MCF 10A (cell line): ENCODE data around the gene GMDS. TPM values are rescaled to one million over a fixed set of nuclear protein-coding genes. Genes with fewer than 3 reads are reported as not detected.

ENCODE experiments used
- BruUV-seq: library from RNA; stranded (reverse); fragments of 400-500 nt; replicated peaks from 2 replicates; lab custom pipeline; 2021; lab: Mats Ljungman, UMichigan
- CTCF ChIA-PET: fragments of 300-600 bp; sonication (Branson Sonifier 250); formaldehyde crosslinking; extraction: SDS; loops from one replicate; lab custom pipeline; 2021; ENCODE audit warnings: antibody characterized with exemption, inconsistent platforms; lab: Yijun Ruan, JAX
- POLR2A ChIA-PET: fragments of 300-600, 350-650 bp; sonication (Branson Sonifier 250); formaldehyde crosslinking; extraction: SDS; loops from one replicate; lab custom pipeline; 2020; ENCODE audit warnings: antibody characterized with exemption, inconsistent platforms; lab: Yijun Ruan, JAX
- DNase-seq: peaks from one replicate; pipeline ENCODE4 v3.0.0-alpha.2; 2018; ENCODE audit not compliant: unreplicated experiment
- H3K27ac Mint-ChIP-seq: one replicate; pipeline ENCODE4 v1.8.0; 2022; ENCODE audit warnings: mild to moderate bottlenecking, low read depth, mixed read lengths; ENCODE audit not compliant: unreplicated experiment
- H3K27me3 Mint-ChIP-seq: one replicate; pipeline ENCODE4 v1.8.0; 2022; ENCODE audit warnings: mixed read lengths; ENCODE audit not compliant: insufficient read depth, unreplicated experiment
- H3K36me3 Mint-ChIP-seq: one replicate; pipeline ENCODE4 v1.8.0; 2022; ENCODE audit warnings: mild to moderate bottlenecking, moderate library complexity, mixed read lengths; ENCODE audit not compliant: insufficient read depth, unreplicated experiment
- H3K4me1 Mint-ChIP-seq: one replicate; pipeline ENCODE4 v1.8.0; 2022; ENCODE audit warnings: mixed read lengths; ENCODE audit not compliant: insufficient read depth, unreplicated experiment
- H3K4me3 Mint-ChIP-seq: one replicate; pipeline ENCODE4 v1.8.0; 2022; ENCODE audit warnings: mild to moderate bottlenecking, moderate library complexity, mixed read lengths; ENCODE audit not compliant: unreplicated experiment
- H3K9me3 Mint-ChIP-seq: one replicate; pipeline ENCODE4 v1.8.0; 2022; ENCODE audit warnings: mixed read lengths; ENCODE audit not compliant: unreplicated experiment
- intact Hi-C: fragments of 100-400 bp; cut with micrococcal nuclease; formaldehyde crosslinking; loops from 2 replicates; pipeline ENCODE4 v1.14.1; 2022
- total RNA-seq: library from RNA; stranded (reverse); gene quantifications from 2 replicates; pipeline ENCODE4 v1.2.3, GENCODE V29; 2022
- TF ChIP-seq, protein P1 (sequence below): fragments of 200-600 bp; IDR thresholded peaks from one replicate; pipeline ENCODE4 v1.8.0; 2022; ENCODE audit warnings: antibody characterized with exemption, mild to moderate bottlenecking; ENCODE audit not compliant: unreplicated experiment

Gene GMDS
- total RNA-seq, 1 experiment from 2014 or later, result 24.9 TPM

- no peak overlapping the region for H3K4me3 Mint-ChIP-seq
- DNase-seq, result no peak
- no peaks in the 10 kb centered on the region for H3K4me1 Mint-ChIP-seq
- no peaks in the 10 kb centered on the region for H3K9me3 Mint-ChIP-seq
- CTCF ChIA-PET, result no interaction called here
- intact Hi-C loops, result no loop called here
- POLR2A ChIA-PET, result no interaction called here
- TF ChIP-seq, protein P1, sequence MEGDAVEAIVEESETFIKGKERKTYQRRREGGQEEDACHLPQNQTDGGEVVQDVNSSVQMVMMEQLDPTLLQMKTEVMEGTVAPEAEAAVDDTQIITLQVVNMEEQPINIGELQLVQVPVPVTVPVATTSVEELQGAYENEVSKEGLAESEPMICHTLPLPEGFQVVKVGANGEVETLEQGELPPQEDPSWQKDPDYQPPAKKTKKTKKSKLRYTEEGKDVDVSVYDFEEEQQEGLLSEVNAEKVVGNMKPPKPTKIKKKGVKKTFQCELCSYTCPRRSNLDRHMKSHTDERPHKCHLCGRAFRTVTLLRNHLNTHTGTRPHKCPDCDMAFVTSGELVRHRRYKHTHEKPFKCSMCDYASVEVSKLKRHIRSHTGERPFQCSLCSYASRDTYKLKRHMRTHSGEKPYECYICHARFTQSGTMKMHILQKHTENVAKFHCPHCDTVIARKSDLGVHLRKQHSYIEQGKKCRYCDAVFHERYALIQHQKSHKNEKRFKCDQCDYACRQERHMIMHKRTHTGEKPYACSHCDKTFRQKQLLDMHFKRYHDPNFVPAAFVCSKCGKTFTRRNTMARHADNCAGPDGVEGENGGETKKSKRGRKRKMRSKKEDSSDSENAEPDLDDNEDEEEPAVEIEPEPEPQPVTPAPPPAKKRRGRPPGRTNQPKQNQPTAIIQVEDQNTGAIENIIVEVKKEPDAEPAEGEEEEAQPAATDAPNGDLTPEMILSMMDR, result no peak
- H3K36me3 Mint-ChIP-seq, result no peaks in the 10 kb centered on the region
- no peak overlapping the region for H3K27ac Mint-ChIP-seq
- BruUV-seq, result no TSS peak
- H3K27me3 Mint-ChIP-seq, result no peaks in the 10 kb centered on the region
Measured at GRCh38 chr6:1911474-1911873, 333.9 kb downstream of the GMDS start.

- H3K4me1 Mint-ChIP-seq, result no peaks in the 10 kb centered on the region
- H3K27me3 Mint-ChIP-seq, result no peaks in the 10 kb centered on the region
- H3K27ac Mint-ChIP-seq, result no peak overlapping the region
- no peaks in the 10 kb centered on the region for H3K9me3 Mint-ChIP-seq
- intact Hi-C loops, result no loop called here
- no peaks in the 10 kb centered on the region for H3K36me3 Mint-ChIP-seq
- CTCF ChIA-PET, result no interaction called here
- BruUV-seq, result no TSS peak
- no peak for DNase-seq
- POLR2A ChIA-PET, result no interaction called here
- TF ChIP-seq, protein P1, result no peak
- H3K4me3 Mint-ChIP-seq, result no peak overlapping the region
Measured at GRCh38 chr6:1910621-1911407, 334.6 kb downstream of the GMDS start.

GRCh38 chr6:1908784-1909183 is 336.6 kb downstream of the GMDS start:
- no peak overlapping the region for H3K27ac Mint-ChIP-seq
- no peaks in the 10 kb centered on the region for H3K36me3 Mint-ChIP-seq
- H3K27me3 Mint-ChIP-seq, result no peaks in the 10 kb centered on the region
- TF ChIP-seq, protein P1, result no peak
- H3K4me1 Mint-ChIP-seq, result no peaks in the 10 kb centered on the region
- DNase-seq, result no peak
- H3K9me3 Mint-ChIP-seq, result no peaks in the 10 kb centered on the region
- ChIA-PET CTCF (no interaction called here), POLR2A (interaction anchor here (0.7 kb wide), 1 partner anchor 57 kb away, joined by 4 read pairs; no protein-coding TSS in a partner anchor)
- BruUV-seq, result no TSS peak
- intact Hi-C loops, result no loop called here
- no peak overlapping the region for H3K4me3 Mint-ChIP-seq

DNA sequence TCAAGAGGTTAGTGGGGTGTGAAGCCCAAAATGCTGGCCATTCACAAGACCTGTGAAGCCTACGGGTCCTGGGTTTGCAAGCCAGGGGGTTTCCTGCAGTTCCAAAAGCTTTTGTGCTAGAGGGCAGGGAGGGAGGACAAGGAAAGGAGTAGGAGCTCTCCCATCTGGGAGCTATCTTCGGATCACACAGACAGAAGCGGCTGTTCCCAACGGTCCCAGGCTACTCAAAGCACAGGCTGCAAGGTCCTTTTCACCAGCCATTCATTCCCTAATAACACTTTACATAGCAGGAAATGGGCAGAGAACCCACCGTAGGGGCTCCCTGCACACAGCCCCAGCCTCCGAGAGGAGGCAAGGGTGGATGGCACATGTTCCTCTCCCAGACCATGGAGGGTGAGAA is 338.8 kb downstream of the GMDS start:
- no peak for DNase-seq
- BruUV-seq, result no TSS peak
- ChIA-PET POLR2A (interaction anchor here (0.6 kb wide), 1 partner anchor 333 kb away, joined by 4 read pairs; no protein-coding TSS in a partner anchor), CTCF (interaction anchor here (0.7 kb wide), 1 partner anchor 188 kb away, joined by 3 read pairs; no protein-coding TSS in a partner anchor)
- intact Hi-C loops, result no loop called here
- H3K36me3 Mint-ChIP-seq, result no peaks in the 10 kb centered on the region
- TF ChIP-seq, protein P1, result no peak
- no peaks in the 10 kb centered on the region for H3K27me3 Mint-ChIP-seq
- no peak overlapping the region for H3K27ac Mint-ChIP-seq
- H3K9me3 Mint-ChIP-seq, result no peaks in the 10 kb centered on the region
- no peak overlapping the region for H3K4me3 Mint-ChIP-seq
- H3K4me1 Mint-ChIP-seq, result no peaks in the 10 kb centered on the region
